Measurements from ENCODE around the gene SLC49A4. TPM values are rescaled to one million over a fixed set of nuclear protein-coding genes. Genes with fewer than 3 reads are reported as not detected.
A peak's percentile ranks its signal among the peaks of the same experiment; 100 is the strongest.

The SLC49A4 gene
- polyA plus RNA-seq, 3 donors: 12.9 to 19.0 (median 18.6) TPM

DNA sequence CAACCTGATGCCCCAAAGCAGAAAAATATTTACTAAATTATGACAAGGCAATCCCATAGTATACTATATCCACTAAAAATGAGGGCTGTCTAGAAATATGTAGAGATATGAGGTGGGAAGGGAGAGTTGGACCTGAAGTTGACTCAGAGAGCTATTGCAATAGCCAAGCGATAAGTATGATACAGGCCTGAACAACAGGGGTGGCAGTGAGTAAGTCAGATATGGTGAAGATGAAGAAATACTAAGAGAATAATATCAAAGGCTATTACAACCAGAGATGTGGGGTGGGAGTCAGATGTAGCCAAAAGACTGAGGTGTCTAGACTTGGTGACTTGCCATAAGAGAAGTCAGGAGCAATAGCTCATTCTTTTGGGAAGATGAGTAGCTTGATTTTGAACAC is 10.4 kb upstream of the SLC49A4 start:
- H3K27me3 Mint-ChIP-seq (ENCODE audit: low read depth in 3 of 3): no peaks in the 10 kb centered on the region
- Histone ChIP-seq H3K4me2 (replicated peaks; ENCODE audit: extremely low read depth, low read length, poor library complexity, severe bottlenecking) (no peak overlapping the region), H3K36me3 (replicated peaks in 1 of 2; ENCODE audit: control insufficient read depth in 1 of 2, insufficient read depth in 2 of 2, low read length in 2 of 2) (peaks cover 16 to 31% of the 10 kb centered on the region in 2 donors), H3K27me3 (ENCODE audit: control insufficient read depth in 2 of 2, insufficient read depth in 2 of 2, low read length in 2 of 2) (no peaks in the 10 kb centered on the region), H3K9me3 (replicated peaks in 1 of 2; ENCODE audit: control insufficient read depth in 1 of 2, insufficient read depth in 1 of 2, low read length in 2 of 2) (no peaks in the 10 kb centered on the region), H3K9ac (ENCODE audit: insufficient read depth, low read length, poor library complexity, severe bottlenecking) (no peak overlapping the region), H3K27ac (ENCODE audit: low read depth in 1 of 2, low read length in 2 of 2) (no peak overlapping the region), H3K4me3 (replicated peaks in 1 of 3; ENCODE audit: low read depth in 2 of 3, low read length in 3 of 3) (no peak overlapping the region), H3K4me1 (ENCODE audit: control insufficient read depth in 1 of 2, insufficient read depth in 2 of 2, low read length in 2 of 2) (peaks cover 8 to 18% of the 10 kb centered on the region in 2 donors), H2AFZ (ENCODE audit: insufficient read depth, low read depth, low read length, poor library complexity, severe bottlenecking) (no peak overlapping the region), H3K79me2 (ENCODE audit: insufficient read depth, low read length) (peaks cover 62% of the 10 kb centered on the region), H4K20me1 (ENCODE audit: insufficient read depth, low read length) (no peaks in the 10 kb centered on the region)
- H3K27ac Mint-ChIP-seq: peak overlapping the region in 3 of 7 donors; percentile 23 to 72 (median 33)
- peaks cover 27 to 30% of the 10 kb centered on the region in 2 donors for H3K36me3 Mint-ChIP-seq
- WGBS (ENCODE audit: insufficient coverage): no CpG with 5 or more reads among the region's 1 CpG
- H3K4me1 Mint-ChIP-seq: peaks cover 18% of the 10 kb centered on the region
- TF ChIP-seq, protein P1, sequence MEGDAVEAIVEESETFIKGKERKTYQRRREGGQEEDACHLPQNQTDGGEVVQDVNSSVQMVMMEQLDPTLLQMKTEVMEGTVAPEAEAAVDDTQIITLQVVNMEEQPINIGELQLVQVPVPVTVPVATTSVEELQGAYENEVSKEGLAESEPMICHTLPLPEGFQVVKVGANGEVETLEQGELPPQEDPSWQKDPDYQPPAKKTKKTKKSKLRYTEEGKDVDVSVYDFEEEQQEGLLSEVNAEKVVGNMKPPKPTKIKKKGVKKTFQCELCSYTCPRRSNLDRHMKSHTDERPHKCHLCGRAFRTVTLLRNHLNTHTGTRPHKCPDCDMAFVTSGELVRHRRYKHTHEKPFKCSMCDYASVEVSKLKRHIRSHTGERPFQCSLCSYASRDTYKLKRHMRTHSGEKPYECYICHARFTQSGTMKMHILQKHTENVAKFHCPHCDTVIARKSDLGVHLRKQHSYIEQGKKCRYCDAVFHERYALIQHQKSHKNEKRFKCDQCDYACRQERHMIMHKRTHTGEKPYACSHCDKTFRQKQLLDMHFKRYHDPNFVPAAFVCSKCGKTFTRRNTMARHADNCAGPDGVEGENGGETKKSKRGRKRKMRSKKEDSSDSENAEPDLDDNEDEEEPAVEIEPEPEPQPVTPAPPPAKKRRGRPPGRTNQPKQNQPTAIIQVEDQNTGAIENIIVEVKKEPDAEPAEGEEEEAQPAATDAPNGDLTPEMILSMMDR (IDR thresholded peaks at IDR 0.05): no peak
- peaks cover 0 to 5% (median 0%) of the 10 kb centered on the region in 7 donors for H3K9me3 Mint-ChIP-seq
- no peak for DNase-seq
- intact Hi-C loops (cut with micrococcal nuclease): no loop called here
- no peak overlapping the region for H3K4me3 Mint-ChIP-seq

DNA sequence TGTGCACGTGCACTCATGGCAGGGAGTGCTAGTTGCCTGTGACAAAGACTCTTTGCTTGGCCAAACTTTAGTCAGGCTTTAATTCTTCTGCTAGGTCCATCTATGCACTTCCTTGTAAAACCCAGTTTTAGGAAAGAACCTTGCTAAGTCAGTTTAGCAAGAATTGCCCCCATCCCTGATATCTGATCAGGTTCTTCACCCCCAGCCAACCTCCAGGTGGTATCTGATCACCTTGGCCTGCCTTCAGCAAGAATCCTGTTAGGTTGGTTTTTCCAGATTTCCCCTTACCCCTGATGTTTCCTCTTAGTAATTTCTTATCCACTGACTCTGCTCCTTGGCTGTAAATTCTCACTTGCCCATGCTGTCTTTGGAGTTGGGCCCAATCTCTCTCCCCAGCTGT is 9.6 kb upstream of the SLC49A4 start:
- Mint-ChIP-seq H3K27me3 (ENCODE audit: low read depth in 3 of 3) (no peaks in the 10 kb centered on the region), H3K27ac (peak overlapping the region in 5 of 7 donors; percentile 6 to 60 (median 27)), H3K9me3 (peaks cover 0 to 5% (median 0%) of the 10 kb centered on the region in 7 donors), H3K4me1 (peaks cover 18% of the 10 kb centered on the region), H3K36me3 (peaks cover 27 to 30% of the 10 kb centered on the region in 2 donors), H3K4me3 (no peak overlapping the region)
- Histone ChIP-seq H3K4me1 (ENCODE audit: control insufficient read depth in 1 of 2, insufficient read depth in 2 of 2, low read length in 2 of 2) (peaks cover 15 to 26% of the 10 kb centered on the region in 2 donors), H3K36me3 (replicated peaks in 1 of 2; ENCODE audit: control insufficient read depth in 1 of 2, insufficient read depth in 2 of 2, low read length in 2 of 2) (peaks cover 16 to 31% of the 10 kb centered on the region in 2 donors), H3K79me2 (ENCODE audit: insufficient read depth, low read length) (peaks cover 70% of the 10 kb centered on the region), H3K9me3 (replicated peaks in 1 of 2; ENCODE audit: control insufficient read depth in 1 of 2, insufficient read depth in 1 of 2, low read length in 2 of 2) (no peaks in the 10 kb centered on the region), H3K9ac (ENCODE audit: insufficient read depth, low read length, poor library complexity, severe bottlenecking) (no peak overlapping the region), H3K27me3 (ENCODE audit: control insufficient read depth in 2 of 2, insufficient read depth in 2 of 2, low read length in 2 of 2) (no peaks in the 10 kb centered on the region), H3K4me3 (replicated peaks in 1 of 3; ENCODE audit: low read depth in 2 of 3, low read length in 3 of 3) (no peak overlapping the region), H3K4me2 (replicated peaks; ENCODE audit: extremely low read depth, low read length, poor library complexity, severe bottlenecking) (no peak overlapping the region), H3K27ac (ENCODE audit: low read depth in 1 of 2, low read length in 2 of 2) (no peak overlapping the region), H4K20me1 (ENCODE audit: insufficient read depth, low read length) (no peaks in the 10 kb centered on the region), H2AFZ (ENCODE audit: insufficient read depth, low read depth, low read length, poor library complexity, severe bottlenecking) (no peak overlapping the region)
- TF ChIP-seq, protein P1 (IDR thresholded peaks at IDR 0.05): no peak
- no peak for DNase-seq
- intact Hi-C loops (cut with micrococcal nuclease): no loop called here
- no CpG with 5 or more reads among the region's 1 CpG for WGBS (ENCODE audit: insufficient coverage)
